B cell (primary cell): ENCODE data around the gene HNRNPH2. TPM values are rescaled to one million over a fixed set of nuclear protein-coding genes. Genes with fewer than 3 reads are reported as not detected.

Experiments used
- ATAC-seq: fragments of 200-7000 bp; cut with Tn5 transposase; one replicate; pipeline ENCODE4 v1.10.0; 2021; ENCODE audit warnings: low read depth, mild to moderate bottlenecking, moderate number of reproducible peaks, moderate library complexity
- CTCF ChIA-PET: fragments of 350-600 bp; sonication (Branson Sonifier 250); formaldehyde crosslinking; loops from one replicate; lab custom pipeline; 2021; ENCODE audit warnings: antibody characterized with exemption, inconsistent platforms; lab: Charles Lee
- POLR2A ChIA-PET: fragments of 350-600 bp; sonication (Branson Sonifier 250); formaldehyde crosslinking; loops from one replicate; lab custom pipeline; 2021; ENCODE audit warnings: antibody characterized with exemption; lab: Charles Lee
- DNase-seq: peaks from one replicate; pipeline ENCODE4 v3.0.0; 2013
- H2AFZ ChIP-seq: 2 replicates; pipeline ENCODE4 v1.6.1; 2012; ENCODE audit warnings: mild to moderate bottlenecking, low read depth, low read length; ENCODE audit not compliant: insufficient read depth, poor library complexity, severe bottlenecking
- H3K27ac ChIP-seq, 2 donors: 1 replicate in 1 of 2; 2 replicates in 1 of 2; pipeline ENCODE4 v1.5.1; 2012 to 2013; ENCODE audit warnings: low read length in 2 of 2, mild to moderate bottlenecking in 2 of 2, moderate library complexity in 1 of 2
- H3K27me3 ChIP-seq, 4 experiments: fragments of 200-600 bp in 1 of 4; sonication (generic) in 1 of 4; replicated peaks in 1 of 4; 1 replicate in 2 of 4; 2 replicates in 2 of 4; pipeline versions ENCODE4 v1.6.1 to v1.7.0; 2013 to 2016; ENCODE audit warnings: low read length in 3 of 4, mild to moderate bottlenecking in 2 of 4, mixed read lengths in 1 of 4, moderate library complexity in 1 of 4; ENCODE audit not compliant: insufficient read depth in 4 of 4, control insufficient read depth in 3 of 4; ENCODE audit errors: control extremely low read depth in 1 of 4
- H3K36me3 ChIP-seq, 2 experiments: replicated peaks in 1 of 2; 1 replicate in 1 of 2; 2 replicates in 1 of 2; pipeline versions ENCODE4 v1.6.1 to v1.7.1; 2013; ENCODE audit warnings: low read length in 1 of 2; ENCODE audit not compliant: insufficient read depth in 2 of 2, control insufficient read depth in 1 of 2; ENCODE audit errors: control extremely low read depth in 1 of 2, extremely low read depth in 1 of 2
- H3K4me1 ChIP-seq, 2 donors: fragments of 200-600 bp in 1 of 2; sonication (generic) in 1 of 2; 1 replicate in 1 of 2; 2 replicates in 1 of 2; pipeline versions ENCODE4 v1.5.1 to v1.6.1; 2013 to 2017; ENCODE audit warnings: low read length in 2 of 2; ENCODE audit not compliant: control insufficient read depth in 2 of 2, insufficient read depth in 2 of 2
- H3K4me2 ChIP-seq: replicated peaks from 2 replicates; pipeline ENCODE3; 2012; ENCODE audit warnings: mild to moderate bottlenecking, low read depth, low read length; ENCODE audit not compliant: poor library complexity, severe bottlenecking
- H3K4me3 ChIP-seq, 5 experiments: fragments of 200-600 bp in 1 of 5; sonication (generic) in 1 of 5; 1 replicate in 3 of 5; 2 replicates in 2 of 5; pipeline versions ENCODE4 v1.5.1 to v1.7.0; 2011 to 2016; ENCODE audit warnings: low read length in 4 of 5, mild to moderate bottlenecking in 4 of 5, low read depth in 2 of 5, control low read depth in 1 of 5, moderate library complexity in 1 of 5; ENCODE audit not compliant: insufficient read depth in 1 of 5; ENCODE audit errors: control extremely low read depth in 1 of 5, extremely low read depth in 1 of 5
- H3K79me2 ChIP-seq: fragments of 200-600 bp; sonication (generic); one replicate; pipeline ENCODE4 v1.6.0; 2016; ENCODE audit warnings: low read length; ENCODE audit not compliant: control insufficient read depth, insufficient read depth
- H3K9ac ChIP-seq: fragments of 200-600 bp; sonication (generic); 2 replicates; pipeline ENCODE4 v1.6.1; 2017; ENCODE audit warnings: mild to moderate bottlenecking, low read length, moderate library complexity
- H3K9me3 ChIP-seq, 3 donors: one replicate each; pipeline versions ENCODE4 v1.6.1 to v1.7.1; 2013; ENCODE audit warnings: low read length in 2 of 3; ENCODE audit not compliant: control insufficient read depth in 2 of 3, insufficient read depth in 1 of 3; ENCODE audit errors: control extremely low read depth in 1 of 3
- H4K20me1 ChIP-seq: 2 replicates; pipeline ENCODE4 v1.6.0; 2012; ENCODE audit warnings: mild to moderate bottlenecking, low read length; ENCODE audit not compliant: insufficient read depth, control insufficient read depth, poor library complexity, severe bottlenecking
- H3K27ac Mint-ChIP-seq: one replicate; pipeline ENCODE4 v1.8.0; 2021; ENCODE audit warnings: mixed read lengths
- H3K27me3 Mint-ChIP-seq: one replicate; pipeline ENCODE4 v1.8.0; 2021; ENCODE audit warnings: mixed read lengths
- H3K4me1 Mint-ChIP-seq: one replicate; pipeline ENCODE4 v1.8.0; 2021; ENCODE audit warnings: mixed read lengths
- H3K4me3 Mint-ChIP-seq: one replicate; pipeline ENCODE4 v1.8.0; 2021; ENCODE audit warnings: mixed read lengths
- H3K9me3 Mint-ChIP-seq: one replicate; pipeline ENCODE4 v1.8.0; 2022; ENCODE audit warnings: mixed read lengths; ENCODE audit not compliant: insufficient read depth
- CTCF ChIP-seq: fragments of 200-600 bp; IDR thresholded peaks from one replicate; pipeline ENCODE4 v1.8.0; 2022; ENCODE audit warnings: antibody characterized with exemption, mild to moderate bottlenecking
- EZH2 ChIP-seq: IDR thresholded peaks from 2 replicates; pipeline ENCODE4 v1.6.1; 2012; ENCODE audit warnings: borderline replicate concordance, low read depth, mild to moderate bottlenecking, moderate library complexity, low read length; ENCODE audit not compliant: insufficient read depth, poor library complexity, severe bottlenecking
- WGBS: methylation state at CpG from one replicate; pipeline ENCODE4 v1.1.5; 2013; ENCODE audit warnings: missing lambda C conversion rate; ENCODE audit not compliant: insufficient coverage; 5-methylcytosine and 5-hydroxymethylcytosine counted together
- intact Hi-C: fragments of 100-400 bp; cut with micrococcal nuclease; formaldehyde crosslinking; loops from one replicate; pipeline ENCODE4 v1.10.0; 2022
- polyA plus RNA-seq: library from polyadenylated mRNA; depleted of rRNA; stranded (reverse); fragments of >200 nt; gene quantifications from 2 replicates; pipeline ENCODE4 v1.2.3, GENCODE V29; 2012
- total RNA-seq, 2 donors: library from RNA; stranded (reverse); fragments of 120-200 nt in 1 of 2; gene quantifications; 1 replicate in 1 of 2; 2 replicates in 1 of 2; pipeline versions ENCODE4 v1.2.3 to v1.2.4, GENCODE V29; 2013 to 2022

The HNRNPH2 gene
- total and polyA plus RNA-seq, 2 donors (not counting 1 experiment from before 2014, with no cell fraction given) = 9.2 to 57.1 TPM

GRCh38 chrX:101399825-101400224 lies 8.2 kb upstream of the HNRNPH2 start:
- no peak overlapping the region for H2AFZ ChIP-seq
- Mint-ChIP-seq H3K9me3 (no peaks in the 10 kb centered on the region), H3K4me1 (peaks cover 2% of the 10 kb centered on the region), H3K27me3 (no peaks in the 10 kb centered on the region), H3K4me3 (no peak overlapping the region), H3K27ac (no peak overlapping the region)
- no peaks in the 10 kb centered on the region for H3K4me1 ChIP-seq
- no peak for DNase-seq
- H3K27ac ChIP-seq = no peak overlapping the region
- no peak overlapping the region for H3K4me3 ChIP-seq
- POLR2A ChIA-PET = no interaction called here
- H4K20me1 ChIP-seq = no peaks in the 10 kb centered on the region
- TF ChIP-seq EZH2 (no peak), CTCF (no peak)
- no peaks in the 10 kb centered on the region for H3K9me3 ChIP-seq
- ATAC-seq = no peak
- CTCF ChIA-PET = no interaction called here
- peaks cover 0 to 8% of the 10 kb centered on the region in 2 experiments for H3K36me3 ChIP-seq
- H3K9ac ChIP-seq = no peak overlapping the region
- 100% methylated on average over 3 of the region's 4 CpGs for WGBS
- H3K27me3 ChIP-seq = no peaks in the 10 kb centered on the region
- H3K79me2 ChIP-seq = peaks cover 3% of the 10 kb centered on the region
- H3K4me2 ChIP-seq = no peak overlapping the region
- intact Hi-C loops = no loop called here

- Mint-ChIP-seq H3K4me3 (peak overlapping the region; percentile 99), H3K27ac (peak overlapping the region; percentile 100), H3K9me3 (no peaks in the 10 kb centered on the region), H3K4me1 (peaks cover 31% of the 10 kb centered on the region), H3K27me3 (no peaks in the 10 kb centered on the region)
- Histone ChIP-seq H3K4me2 (peak overlapping the region; percentile 77), H3K27me3 (no peaks in the 10 kb centered on the region), H3K4me1 (peaks cover 23 to 29% of the 10 kb centered on the region in 2 donors), H3K79me2 (peaks cover 53% of the 10 kb centered on the region), H3K36me3 (peaks cover 0 to 10% of the 10 kb centered on the region in 2 experiments), H4K20me1 (no peaks in the 10 kb centered on the region), H3K9ac (peak overlapping the region; percentile 87), H3K4me3 (peak overlapping the region; percentile 28 to 89 (median 84)), H2AFZ (peak overlapping the region; percentile 60), H3K27ac (peak overlapping the region; percentile 96 to 98), H3K9me3 (no peaks in the 10 kb centered on the region)
- DNase-seq (peak; percentile 45), ATAC-seq (no peak)
- POLR2A ChIA-PET = interaction anchor here (1.0 to 1.9 kb wide), 2 partner anchors 16 to 17 kb away, joined by 3 to 7 read pairs; partner anchors contain the start of gene RPL36A
- CTCF ChIA-PET = no interaction called here
- no peak for TF ChIP-seq EZH2
- no peak for TF ChIP-seq CTCF
- WGBS = 0% methylated on average over 6 of the region's 15 CpGs
- intact Hi-C loops = loop anchor here (5.0 kb wide), 2 partner anchors 355 to 1245 kb away; partner anchors contain the start of genes GPRASP1 and TRMT2B
Measured at GRCh38 chrX:101407167-101407747, 765 bp upstream of the HNRNPH2 start.
